HEK293T (cell line): ENCODE results near the gene SUPT4H1.

Experiments
- ARNT ChIP-seq: fragments of 450-650 bp; IDR thresholded peaks from 2 replicates; pipeline ENCODE4 v1.6.1; 2017; ENCODE audit warnings: mild to moderate bottlenecking
- BHLHE40 ChIP-seq: fragments of 450-650 bp; IDR thresholded peaks from 2 replicates; pipeline ENCODE4 v1.6.1; 2016; ENCODE audit warnings: mild to moderate bottlenecking, moderate library complexity, borderline replicate concordance
- CTBP1 ChIP-seq: fragments of 450-650 bp; IDR thresholded peaks from 2 replicates; pipeline ENCODE4 v1.6.1; 2016; ENCODE audit warnings: borderline replicate concordance
- ELF4 ChIP-seq: fragments of 450-650 bp; IDR thresholded peaks from 2 replicates; pipeline ENCODE4 v1.6.1; 2017; ENCODE audit warnings: antibody characterized with exemption
- FOXK2 ChIP-seq: fragments of 450-650 bp; IDR thresholded peaks from 2 replicates; pipeline ENCODE4 v1.6.1; 2016; ENCODE audit warnings: mild to moderate bottlenecking
- FOXM1 ChIP-seq: fragments of 450-650 bp; IDR thresholded peaks from 2 replicates; pipeline ENCODE4 v1.6.1; 2017; ENCODE audit warnings: mild to moderate bottlenecking, borderline replicate concordance
- HDGF ChIP-seq: fragments of 450-650 bp; IDR thresholded peaks from 2 replicates; pipeline ENCODE4 v1.6.1; 2017; ENCODE audit warnings: antibody characterized with exemption, borderline replicate concordance
- SP1 ChIP-seq: fragments of 450-650 bp; IDR thresholded peaks from 2 replicates; pipeline ENCODE4 v1.6.1; 2017
- SUZ12 ChIP-seq: fragments of 450-650 bp; IDR thresholded peaks from 2 replicates; pipeline ENCODE4 v1.6.1; 2016; ENCODE audit warnings: mild to moderate bottlenecking
- TARDBP ChIP-seq: fragments of 450-650 bp; IDR thresholded peaks from 2 replicates; pipeline ENCODE4 v1.6.1; 2016
- ZNF384 ChIP-seq: fragments of 450-650 bp; IDR thresholded peaks from 2 replicates; pipeline ENCODE4 v1.6.1; 2016
- TF ChIP-seq, protein P1 (sequence below): fragments of 450-650 bp; IDR thresholded peaks from 2 replicates; pipeline ENCODE4 v1.6.1; 2016

DNA sequence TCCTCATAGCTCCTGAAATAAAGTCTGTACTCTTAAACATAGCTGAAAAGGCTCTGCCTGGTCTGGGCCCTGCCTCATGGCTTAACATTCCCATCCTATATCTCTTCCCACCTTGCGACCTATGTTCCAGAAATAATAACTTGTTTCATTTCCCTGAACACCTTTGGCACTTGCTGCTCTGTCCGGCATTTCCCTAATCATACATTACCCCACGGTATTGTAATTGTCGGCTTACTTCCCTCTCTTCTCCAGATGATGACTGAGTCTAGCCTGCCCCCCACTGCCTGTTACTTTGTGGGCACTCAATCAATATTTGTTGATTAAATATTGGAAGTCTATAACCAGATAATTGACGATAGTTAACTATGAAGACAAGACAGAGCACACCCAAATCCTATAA is 23.3 kb upstream of the SUPT4H1 start:
- TF ChIP-seq BHLHE40, result no peak
- TF ChIP-seq CTBP1, result no peak
- TF ChIP-seq ARNT, result no peak
- TF ChIP-seq ELF4, result no peak
- no peak for TF ChIP-seq SUZ12
- TF ChIP-seq SP1, result no peak
- TF ChIP-seq HDGF, result no peak
- no peak for TF ChIP-seq ZNF384
- TF ChIP-seq, protein P1, sequence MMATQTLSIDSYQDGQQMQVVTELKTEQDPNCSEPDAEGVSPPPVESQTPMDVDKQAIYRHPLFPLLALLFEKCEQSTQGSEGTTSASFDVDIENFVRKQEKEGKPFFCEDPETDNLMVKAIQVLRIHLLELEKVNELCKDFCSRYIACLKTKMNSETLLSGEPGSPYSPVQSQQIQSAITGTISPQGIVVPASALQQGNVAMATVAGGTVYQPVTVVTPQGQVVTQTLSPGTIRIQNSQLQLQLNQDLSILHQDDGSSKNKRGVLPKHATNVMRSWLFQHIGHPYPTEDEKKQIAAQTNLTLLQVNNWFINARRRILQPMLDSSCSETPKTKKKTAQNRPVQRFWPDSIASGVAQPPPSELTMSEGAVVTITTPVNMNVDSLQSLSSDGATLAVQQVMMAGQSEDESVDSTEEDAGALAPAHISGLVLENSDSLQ, result no peak
- no peak for TF ChIP-seq FOXM1
- TF ChIP-seq FOXK2, result no peak
- TF ChIP-seq TARDBP, result no peak
